ENCODE measurements around the gene CFAP69.
A peak's percentile ranks its signal among the peaks of the same experiment; 100 is the strongest.

The CFAP69 gene

DNA sequence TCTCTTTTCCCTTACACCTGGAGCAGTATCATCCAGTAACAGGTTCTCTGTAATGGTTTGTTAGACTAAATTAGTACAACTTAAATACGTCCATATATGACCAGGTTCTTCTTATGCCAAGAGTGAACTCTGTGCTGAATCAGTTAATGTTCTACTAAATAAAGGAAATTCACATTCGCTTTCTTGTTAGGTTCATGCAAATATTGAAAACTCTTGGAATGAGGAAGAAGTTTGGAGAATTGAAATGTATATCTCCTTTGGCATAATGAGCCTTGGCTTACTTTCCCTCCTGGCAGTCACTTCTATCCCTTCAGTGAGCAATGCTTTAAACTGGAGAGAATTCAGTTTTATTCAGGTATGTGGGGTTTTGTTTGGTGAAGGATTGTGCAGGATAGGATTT lies 15.3 kb upstream of the CFAP69 start:
- FAIRE-seq (no peak), DNase-seq (ENCODE audit: insufficient read length, low spot score) (no peak)
- TF ChIP-seq SPI1 (IDR thresholded peaks at IDR 0.05; ENCODE audit: low read depth, low read length) (no peak), TAF1 (IDR thresholded peaks at IDR 0.05; ENCODE audit: low read depth, low read length) (no peak), POU2F2 (IDR thresholded peaks at IDR 0.05; ENCODE audit: low read depth, low read length) (no peak), PAX5 (IDR thresholded peaks at IDR 0.05; ENCODE audit: insufficient read depth, low read length, severe bottlenecking) (no peak), POLR2A (IDR thresholded peaks at IDR 0.05; ENCODE audit: low read depth, low read length) (no peak), POLR2AphosphoS5 (IDR thresholded peaks at IDR 0.05; ENCODE audit: low read depth, low read length) (no peak)

GRCh38 chr7:90230834-90231233 lies 14.1 kb upstream of the CFAP69 start:
- no peak for FAIRE-seq
- no peak for DNase-seq (ENCODE audit: insufficient read length, low spot score)
- TF ChIP-seq PAX5 (IDR thresholded peaks at IDR 0.05; ENCODE audit: insufficient read depth, low read length, severe bottlenecking), result no peak
- no peak for TF ChIP-seq POU2F2 (IDR thresholded peaks at IDR 0.05; ENCODE audit: low read depth, low read length)
- no peak for TF ChIP-seq SPI1 (IDR thresholded peaks at IDR 0.05; ENCODE audit: low read depth, low read length)
- TF ChIP-seq POLR2A (IDR thresholded peaks at IDR 0.05; ENCODE audit: low read depth, low read length), result no peak
- no peak for TF ChIP-seq TAF1 (IDR thresholded peaks at IDR 0.05; ENCODE audit: low read depth, low read length)
- no peak for TF ChIP-seq POLR2AphosphoS5 (IDR thresholded peaks at IDR 0.05; ENCODE audit: low read depth, low read length)

DNA sequence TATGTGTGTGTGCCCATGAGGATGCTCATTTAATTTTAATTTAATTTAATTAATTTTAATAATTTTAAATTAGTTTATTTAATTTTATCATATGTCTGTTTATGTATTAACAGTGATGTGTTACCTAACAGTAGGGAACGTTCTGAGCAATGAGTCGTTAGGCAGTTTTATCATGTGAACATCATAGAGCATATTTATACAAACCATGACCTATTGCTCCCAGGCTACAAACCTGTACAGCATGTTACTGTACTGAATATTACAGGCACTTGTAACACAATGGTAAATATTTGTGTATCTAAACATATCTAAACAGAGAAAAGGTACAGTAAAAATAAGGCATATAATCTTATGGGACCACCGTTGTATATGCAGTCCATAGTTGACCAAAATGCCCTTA lies 13.7 kb upstream of the CFAP69 start:
- TF ChIP-seq POLR2AphosphoS5 (IDR thresholded peaks at IDR 0.05; ENCODE audit: low read depth, low read length) (no peak), TAF1 (IDR thresholded peaks at IDR 0.05; ENCODE audit: low read depth, low read length) (no peak), SPI1 (IDR thresholded peaks at IDR 0.05; ENCODE audit: low read depth, low read length) (no peak), POU2F2 (IDR thresholded peaks at IDR 0.05; ENCODE audit: low read depth, low read length) (no peak), PAX5 (IDR thresholded peaks at IDR 0.05; ENCODE audit: insufficient read depth, low read length, severe bottlenecking) (no peak), POLR2A (IDR thresholded peaks at IDR 0.05; ENCODE audit: low read depth, low read length) (no peak)
- DNase-seq (ENCODE audit: insufficient read length, low spot score) (no peak), FAIRE-seq (no peak)

GRCh38 chr7:90232430-90232829 lies 12.5 kb upstream of the CFAP69 start:
- FAIRE-seq (no peak), DNase-seq (ENCODE audit: insufficient read length, low spot score) (no peak)
- TF ChIP-seq POU2F2 (IDR thresholded peaks at IDR 0.05; ENCODE audit: low read depth, low read length) (no peak), PAX5 (IDR thresholded peaks at IDR 0.05; ENCODE audit: insufficient read depth, low read length, severe bottlenecking) (no peak), POLR2A (IDR thresholded peaks at IDR 0.05; ENCODE audit: low read depth, low read length) (no peak), SPI1 (IDR thresholded peaks at IDR 0.05; ENCODE audit: low read depth, low read length) (no peak), POLR2AphosphoS5 (IDR thresholded peaks at IDR 0.05; ENCODE audit: low read depth, low read length) (no peak), TAF1 (IDR thresholded peaks at IDR 0.05; ENCODE audit: low read depth, low read length) (no peak)

GRCh38 chr7:90233569-90233968 lies 11.4 kb upstream of the CFAP69 start:
- DNase-seq (ENCODE audit: insufficient read length, low spot score), result no peak
- FAIRE-seq, result no peak
- TF ChIP-seq POLR2AphosphoS5 (IDR thresholded peaks at IDR 0.05; ENCODE audit: low read depth, low read length), result no peak
- no peak for TF ChIP-seq POLR2A (IDR thresholded peaks at IDR 0.05; ENCODE audit: low read depth, low read length)
- no peak for TF ChIP-seq SPI1 (IDR thresholded peaks at IDR 0.05; ENCODE audit: low read depth, low read length)
- no peak for TF ChIP-seq POU2F2 (IDR thresholded peaks at IDR 0.05; ENCODE audit: low read depth, low read length)
- TF ChIP-seq PAX5 (IDR thresholded peaks at IDR 0.05; ENCODE audit: insufficient read depth, low read length, severe bottlenecking), result no peak
- TF ChIP-seq TAF1 (IDR thresholded peaks at IDR 0.05; ENCODE audit: low read depth, low read length), result no peak

GRCh38 chr7:90236721-90237289 lies 8.2 kb upstream of the CFAP69 start:
- no peak for FAIRE-seq
- DNase-seq (ENCODE audit: insufficient read length, low spot score), result no peak
- TF ChIP-seq POLR2AphosphoS5 (IDR thresholded peaks at IDR 0.05; ENCODE audit: low read depth, low read length) (no peak), TAF1 (IDR thresholded peaks at IDR 0.05; ENCODE audit: low read depth, low read length) (no peak), POLR2A (IDR thresholded peaks at IDR 0.05; ENCODE audit: low read depth, low read length) (no peak), POU2F2 (IDR thresholded peaks at IDR 0.05; ENCODE audit: low read depth, low read length) (no peak), SPI1 (IDR thresholded peaks at IDR 0.05; ENCODE audit: low read depth, low read length) (no peak), PAX5 (IDR thresholded peaks at IDR 0.05; ENCODE audit: insufficient read depth, low read length, severe bottlenecking) (no peak)

DNA sequence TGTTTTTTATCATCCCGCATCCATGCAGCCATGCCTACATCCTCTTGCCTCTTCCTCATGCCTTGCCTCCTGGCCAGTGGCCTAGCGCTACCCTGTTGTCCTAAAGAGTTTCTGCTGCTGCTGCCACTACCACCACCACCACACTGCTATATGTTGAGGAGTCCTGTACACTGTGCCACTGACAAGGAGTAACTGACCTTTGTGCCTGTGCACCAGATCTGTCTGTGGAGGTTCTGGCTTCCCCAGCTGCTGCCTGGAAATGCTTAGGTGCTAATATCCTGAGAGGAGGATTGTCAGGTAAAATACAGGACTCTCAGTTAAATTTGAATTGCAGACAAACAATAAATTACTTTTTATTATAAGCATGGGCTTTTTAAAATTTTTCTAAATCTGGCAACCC lies 7.0 kb upstream of the CFAP69 start:
- TF ChIP-seq SPI1 (IDR thresholded peaks at IDR 0.05; ENCODE audit: low read depth, low read length), result no peak
- no peak for TF ChIP-seq PAX5 (IDR thresholded peaks at IDR 0.05; ENCODE audit: insufficient read depth, low read length, severe bottlenecking)
- no peak for TF ChIP-seq TAF1 (IDR thresholded peaks at IDR 0.05; ENCODE audit: low read depth, low read length)
- TF ChIP-seq POU2F2 (IDR thresholded peaks at IDR 0.05; ENCODE audit: low read depth, low read length), result no peak
- TF ChIP-seq POLR2AphosphoS5 (IDR thresholded peaks at IDR 0.05; ENCODE audit: low read depth, low read length), result no peak
- TF ChIP-seq POLR2A (IDR thresholded peaks at IDR 0.05; ENCODE audit: low read depth, low read length), result no peak
- DNase-seq (ENCODE audit: insufficient read length, low spot score) (no peak), FAIRE-seq (peak; percentile 38)

DNA sequence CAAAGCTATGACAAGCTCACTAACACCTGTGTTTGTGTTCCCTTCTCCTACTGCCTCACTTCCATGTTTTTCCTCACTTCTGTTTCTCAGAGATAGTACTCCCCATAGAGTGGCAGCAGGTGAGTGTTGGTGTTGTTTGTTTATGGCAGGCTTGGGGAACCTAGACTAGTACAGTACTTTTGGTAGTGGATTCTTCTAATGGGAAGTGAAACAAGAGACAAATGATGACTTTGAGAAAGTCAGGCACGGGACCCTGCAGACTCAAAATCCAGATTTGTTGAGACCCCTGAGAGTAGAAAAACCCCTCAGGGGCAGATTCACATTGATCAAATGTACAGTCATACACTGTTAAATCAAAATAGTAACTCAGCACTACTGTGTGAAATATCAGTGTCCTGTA lies 6.4 kb upstream of the CFAP69 start:
- DNase-seq (ENCODE audit: insufficient read length, low spot score) (no peak), FAIRE-seq (peak; percentile 76)
- TF ChIP-seq SPI1 (IDR thresholded peaks at IDR 0.05; ENCODE audit: low read depth, low read length) (peak; percentile 84), POLR2AphosphoS5 (IDR thresholded peaks at IDR 0.05; ENCODE audit: low read depth, low read length) (no peak)

GRCh38 chr7:90239050-90239449 lies 5.9 kb upstream of the CFAP69 start:
- no peak for TF ChIP-seq POLR2AphosphoS5 (IDR thresholded peaks at IDR 0.05; ENCODE audit: low read depth, low read length)
- no peak for TF ChIP-seq SPI1 (IDR thresholded peaks at IDR 0.05; ENCODE audit: low read depth, low read length)
- TF ChIP-seq POU2F2 (IDR thresholded peaks at IDR 0.05; ENCODE audit: low read depth, low read length), result no peak
- TF ChIP-seq POLR2A (IDR thresholded peaks at IDR 0.05; ENCODE audit: low read depth, low read length), result no peak
- FAIRE-seq, result peak; percentile 20
- DNase-seq (ENCODE audit: insufficient read length, low spot score), result no peak

GRCh38 chr7:90239625-90240228 lies 5.2 kb upstream of the CFAP69 start:
- DNase-seq (ENCODE audit: insufficient read length, low spot score) (no peak), FAIRE-seq (no peak)
- no peak for TF ChIP-seq PAX5 (IDR thresholded peaks at IDR 0.05; ENCODE audit: insufficient read depth, low read length, severe bottlenecking)
- no peak for TF ChIP-seq POU2F2 (IDR thresholded peaks at IDR 0.05; ENCODE audit: low read depth, low read length)
- no peak for TF ChIP-seq POLR2A (IDR thresholded peaks at IDR 0.05; ENCODE audit: low read depth, low read length)
- TF ChIP-seq POLR2AphosphoS5 (IDR thresholded peaks at IDR 0.05; ENCODE audit: low read depth, low read length), result no peak

Measured in GM12891 (cell line).